HEK293 (cell line): Measurements from ENCODE around the gene PMM1.

Experiments used
- AEBP2 ChIP-seq: fragments of 450-650 bp; formaldehyde crosslinking; IDR thresholded peaks from 2 replicates; pipeline ENCODE4 v1.5.1; 2016; ENCODE audit warnings: missing biosample characterization, missing genetic modification characterization, borderline replicate concordance
- GLIS2 ChIP-seq: fragments of 450-650 bp; formaldehyde crosslinking; IDR thresholded peaks from 2 replicates; pipeline ENCODE4 v1.5.1; 2016; ENCODE audit warnings: missing biosample characterization, missing genetic modification characterization
- HIC1 ChIP-seq: fragments of 450-650 bp; formaldehyde crosslinking; IDR thresholded peaks from 2 replicates; pipeline ENCODE4 v1.5.1; 2016; ENCODE audit warnings: missing biosample characterization, missing genetic modification characterization
- HOXA7 ChIP-seq: sonication (generic); formaldehyde crosslinking; IDR thresholded peaks from 2 replicates; pipeline ENCODE4 v1.8.1; 2022; ENCODE audit warnings: missing genetic modification reagents, borderline replicate concordance
- HOXD13 ChIP-seq: sonication (generic); formaldehyde crosslinking; IDR thresholded peaks from 2 replicates; pipeline ENCODE4 v1.8.0; 2022; ENCODE audit warnings: missing genetic modification reagents, borderline replicate concordance
- KLF8 ChIP-seq: fragments of 450-650 bp; formaldehyde crosslinking; IDR thresholded peaks from 2 replicates; pipeline ENCODE4 v1.5.1; 2016; ENCODE audit warnings: missing biosample characterization, missing genetic modification characterization
- SP7 ChIP-seq: fragments of 450-650 bp; formaldehyde crosslinking; IDR thresholded peaks from 2 replicates; pipeline ENCODE4 v1.5.1; 2016; ENCODE audit warnings: missing biosample characterization, missing genetic modification characterization
- ZBTB11 ChIP-seq: fragments of 450-650 bp; formaldehyde crosslinking; conservative IDR thresholded peaks from 2 replicates; pipeline ENCODE4 v1.5.1; 2016; ENCODE audit warnings: low read depth, missing biosample characterization, missing genetic modification characterization
- ZBTB17 ChIP-seq: fragments of 450-650 bp; formaldehyde crosslinking; IDR thresholded peaks from 2 replicates; pipeline ENCODE4 v1.5.1; 2016; ENCODE audit warnings: missing biosample characterization, missing genetic modification characterization
- ZBTB44 ChIP-seq: fragments of 450-650 bp; IDR thresholded peaks from 2 replicates; pipeline ENCODE4 v1.5.1; 2018; ENCODE audit warnings: missing biosample characterization, mild to moderate bottlenecking, missing genetic modification characterization
- ZEB2 ChIP-seq: fragments of 450-650 bp; formaldehyde crosslinking; IDR thresholded peaks from 2 replicates; pipeline ENCODE4 v1.5.1; 2016; ENCODE audit warnings: missing biosample characterization, missing genetic modification characterization
- ZNF335 ChIP-seq: fragments of 450-650 bp; formaldehyde crosslinking; conservative IDR thresholded peaks from 2 replicates; pipeline ENCODE4 v1.5.1; 2016; ENCODE audit warnings: missing biosample characterization, missing genetic modification characterization
- ZNF473 ChIP-seq: fragments of 450-650 bp; formaldehyde crosslinking; IDR thresholded peaks from 2 replicates; pipeline ENCODE4 v1.5.1; 2017; ENCODE audit warnings: missing biosample characterization, missing genetic modification characterization
- ZNF670 ChIP-seq: fragments of 450-650 bp; formaldehyde crosslinking; IDR thresholded peaks from 2 replicates; pipeline ENCODE4 v1.5.1; 2016; ENCODE audit warnings: missing biosample characterization, missing genetic modification characterization, low read depth
- ZNF792 ChIP-seq: fragments of 450-650 bp; formaldehyde crosslinking; IDR thresholded peaks from 2 replicates; pipeline ENCODE4 v1.5.1; 2016; ENCODE audit warnings: missing biosample characterization, missing genetic modification characterization
- ZNF843 ChIP-seq: fragments of 450-650 bp; formaldehyde crosslinking; IDR thresholded peaks from 2 replicates; pipeline ENCODE4 v1.5.1; 2016; ENCODE audit warnings: missing biosample characterization, missing genetic modification characterization
- ZSCAN23 ChIP-seq: fragments of 450-650 bp; formaldehyde crosslinking; IDR thresholded peaks from 2 replicates; pipeline ENCODE4 v1.5.1; 2016; ENCODE audit warnings: missing biosample characterization, missing genetic modification characterization
- ZSCAN4 ChIP-seq: fragments of 450-650 bp; formaldehyde crosslinking; IDR thresholded peaks from 2 replicates; pipeline ENCODE4 v1.5.1; 2017; ENCODE audit warnings: missing biosample characterization, missing genetic modification characterization

The PMM1 gene

GRCh38 chr22:41565403-41566054, 24.1 kb downstream of the PMM1 start (continued):
- TF ChIP-seq ZSCAN4 (tag by site-specific recombination) (no peak), ZNF335 (tag by site-specific recombination) (no peak), AEBP2 (tag by site-specific recombination) (no peak), ZSCAN23 (tag by site-specific recombination) (no peak), ZNF792 (tag by site-specific recombination) (no peak), ZNF843 (no peak), ZBTB17 (peak; percentile 70), ZNF473 (tag by site-specific recombination) (no peak), ZNF670 (tag by site-specific recombination) (no peak), ZBTB44 (tag by site-specific recombination) (no peak), HOXA7 (CRISPR knock-in tag) (no peak), HIC1 (tag by site-specific recombination) (0 out of 2 replicates have a peak, but pooled peaks have one; percentile 27), GLIS2 (tag by site-specific recombination) (peak; percentile 36), SP7 (tag by site-specific recombination) (0 out of 2 replicates have a peak, but pooled peaks have one; percentile 42), ZBTB11 (tag by site-specific recombination) (no peak), HOXD13 (no peak), KLF8 (no peak), ZEB2 (tag by site-specific recombination) (0 out of 2 replicates have a peak, but pooled peaks have one; percentile 60)
- TF ChIP-seq, all 188 proteins: peak for 10
